ENCODE data around the gene PECR.
"Not testable (repeated sequence)": the region's sequence is repeated elsewhere in the genome, so short reads cannot be mapped to it uniquely, and the experiment has no call there.

Gene PECR

DNA sequence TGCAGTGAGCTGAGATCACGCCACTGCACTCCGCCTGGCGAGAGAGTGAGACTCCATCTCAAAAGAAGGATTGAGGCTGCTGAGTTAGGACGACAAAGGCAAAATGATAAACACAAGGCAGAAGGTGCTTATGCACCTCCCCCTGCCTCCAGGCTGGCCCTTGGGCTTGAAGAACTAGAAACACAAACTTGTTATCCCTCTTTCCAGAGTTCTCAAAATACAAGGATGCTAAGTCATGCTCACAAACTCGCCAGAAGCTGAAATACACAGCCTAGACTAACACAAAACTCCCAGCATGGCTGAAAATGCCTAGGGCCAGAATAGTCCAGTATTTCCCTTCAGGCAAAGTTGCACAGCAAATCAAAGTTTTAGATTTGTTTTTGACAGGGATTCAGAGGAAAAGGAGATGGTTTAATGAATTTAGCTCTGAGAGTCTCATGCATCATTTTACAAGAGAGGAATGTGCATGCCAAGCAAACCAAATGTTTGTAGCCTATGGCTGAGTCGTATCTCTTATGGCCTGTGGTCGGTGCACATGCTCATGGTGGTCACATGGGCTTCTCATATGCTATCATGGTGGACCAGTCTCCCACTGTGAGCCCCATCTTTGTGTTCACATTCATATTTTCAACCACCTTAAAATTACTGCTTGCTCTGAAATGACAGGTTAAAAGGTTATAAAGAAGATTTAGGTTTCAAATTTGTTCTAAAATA, 52.0 kb downstream of the PECR start:
- DNase-seq (ENCODE audit: low read depth, low spot score) = no peak

DNA sequence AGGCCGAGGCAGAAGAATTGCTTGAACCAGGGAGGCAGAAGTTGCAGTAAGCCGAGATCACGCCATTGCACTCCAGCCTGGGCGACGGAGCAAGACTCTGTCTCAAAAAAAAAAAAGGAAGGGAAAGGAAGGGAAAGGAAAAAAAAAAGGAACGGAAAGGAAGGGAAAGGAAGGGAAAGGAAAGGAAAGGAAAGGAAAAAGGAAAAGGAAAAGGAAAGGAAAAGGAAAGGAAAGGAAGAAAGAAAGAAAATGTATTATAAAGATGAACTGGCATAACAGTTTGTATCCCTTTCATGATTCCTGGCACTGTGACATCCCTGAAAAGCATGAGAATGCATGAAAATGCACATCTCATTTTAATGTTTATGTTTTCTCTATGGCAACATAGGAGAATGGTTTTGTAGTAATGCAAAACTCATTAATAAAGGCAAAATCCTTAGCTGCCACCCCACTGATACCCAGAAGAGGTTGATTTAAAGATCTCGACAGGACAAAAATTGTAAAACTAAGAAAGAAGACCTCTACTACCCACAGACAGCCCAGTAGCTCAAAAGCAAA, 56.8 kb downstream of the PECR start:
- no peak for DNase-seq (ENCODE audit: low read depth, low spot score)

DNA sequence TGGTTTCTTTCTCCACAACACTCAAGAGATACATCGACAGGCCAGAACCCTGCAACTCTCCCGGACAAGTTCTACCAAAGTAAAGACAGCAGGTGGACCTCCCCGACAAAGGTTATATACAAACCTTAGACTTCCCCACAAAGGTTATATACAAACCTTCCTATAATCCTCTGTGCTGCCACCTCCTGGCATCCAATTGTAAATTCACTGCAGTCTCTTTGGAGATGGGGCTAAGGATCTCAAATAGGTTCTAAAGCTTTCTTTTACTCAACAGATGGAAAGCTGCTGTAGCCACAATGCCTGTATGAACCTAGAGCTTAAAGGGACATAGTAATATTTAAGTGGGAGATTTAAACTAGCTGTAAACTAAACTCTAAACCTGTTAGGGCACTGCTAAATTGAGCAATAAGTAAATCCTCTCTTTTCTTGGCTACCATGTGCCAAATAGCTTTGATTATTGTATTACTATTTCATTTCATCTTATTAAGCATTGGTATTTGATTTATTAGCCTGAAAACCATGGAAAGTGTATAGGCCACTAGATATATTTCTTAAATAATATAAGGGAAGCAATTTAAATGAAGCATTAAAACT, 58.5 kb downstream of the PECR start:
- DNase-seq (ENCODE audit: low read depth, low spot score) = no peak

DNA sequence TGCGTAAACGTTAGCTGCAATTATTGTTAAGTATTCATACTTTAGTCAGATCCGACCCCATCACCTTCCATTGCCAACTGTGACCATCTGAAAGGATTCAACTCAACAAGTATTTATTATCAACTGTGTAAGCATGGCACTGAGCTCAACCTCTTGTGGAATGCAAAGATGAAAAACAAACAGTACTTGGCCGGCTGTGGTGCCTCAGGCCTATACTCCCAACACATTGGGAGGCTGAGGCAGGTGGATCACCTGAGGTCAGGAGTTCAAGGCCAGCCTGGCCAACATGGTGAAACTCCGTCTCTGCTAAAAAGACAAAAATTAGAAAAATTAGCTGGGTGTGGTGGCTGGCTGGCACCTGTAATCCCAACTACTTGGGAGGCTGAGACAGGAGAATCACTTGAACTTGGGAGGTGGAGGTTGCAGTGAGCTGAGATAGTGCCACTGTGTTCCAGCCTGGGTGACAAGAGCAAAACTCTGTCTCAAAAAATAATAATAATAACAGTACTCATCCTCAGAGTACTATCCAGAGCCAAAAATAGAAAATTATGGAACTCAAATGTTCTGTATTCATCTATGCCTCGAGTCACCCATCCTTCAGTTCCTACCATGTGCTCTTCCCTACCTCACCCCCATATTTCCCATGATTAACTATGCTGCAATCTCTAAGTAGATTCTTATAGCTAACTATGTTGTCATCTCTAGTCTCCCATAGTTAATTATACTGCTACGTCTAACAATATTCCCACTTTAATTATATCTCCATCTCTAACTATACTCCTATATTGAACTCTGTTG, 59.6 kb downstream of the PECR start:
- no peak for DNase-seq (ENCODE audit: low read depth, low spot score)

DNA sequence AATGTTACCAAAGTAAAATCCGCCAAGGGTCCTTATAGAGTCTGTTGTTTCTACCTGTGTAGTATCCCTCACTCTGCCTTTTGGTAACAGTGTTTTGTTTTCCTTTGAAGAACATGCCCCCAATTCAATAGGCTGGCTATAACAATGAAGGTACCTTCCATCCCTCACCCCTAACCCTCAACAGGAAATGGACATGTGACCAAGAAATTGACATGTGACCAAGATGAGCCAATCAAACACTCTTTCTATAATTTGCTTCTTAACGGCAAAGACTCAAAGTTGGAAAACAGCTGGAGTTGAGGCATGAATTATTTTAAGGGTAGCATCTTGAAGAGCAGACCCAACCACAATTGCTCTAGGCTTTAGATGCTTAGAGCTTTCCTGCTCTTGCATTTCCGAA, 62.9 kb downstream of the PECR start:
- DNase-seq (ENCODE audit: low read depth, low spot score) = no peak

DNA sequence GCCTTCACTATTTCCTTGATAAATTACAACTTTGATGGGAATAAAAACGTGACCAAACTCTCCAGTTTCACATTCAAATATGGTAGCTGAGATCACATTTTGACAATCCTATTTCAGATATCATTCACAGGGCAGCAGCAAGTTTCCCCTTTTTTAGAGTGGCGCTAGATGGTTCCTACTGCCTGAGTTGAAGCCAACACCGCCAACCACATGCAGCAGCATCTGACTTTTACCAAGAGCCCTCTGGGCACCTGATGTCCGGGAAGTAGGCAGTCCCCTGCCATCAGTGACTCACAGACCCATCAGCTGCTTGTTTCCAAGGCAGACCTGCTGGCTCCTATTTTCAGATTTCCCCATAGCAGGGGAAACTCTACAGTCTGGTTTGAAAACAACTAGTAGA, 64.2 kb downstream of the PECR start:
- DNase-seq (ENCODE audit: low read depth, low spot score) = no peak

DNA sequence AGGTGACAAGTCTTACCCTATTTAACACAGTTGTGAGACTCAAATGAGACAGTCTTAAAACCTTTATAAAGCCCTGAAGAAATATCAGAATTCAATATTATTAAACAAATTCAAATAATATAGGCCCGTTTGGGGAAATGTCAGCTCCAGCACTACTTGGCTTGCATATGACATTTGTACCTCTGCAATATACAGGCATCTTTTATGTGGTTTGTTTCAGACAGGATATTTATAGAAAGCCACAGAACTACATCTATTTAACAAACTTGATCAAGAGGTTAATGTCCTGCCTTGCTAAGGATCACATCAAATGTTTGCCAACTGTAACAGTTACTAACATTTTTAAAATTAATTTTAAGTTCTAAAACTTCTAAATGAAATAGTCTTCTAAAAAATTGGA, 65.0 kb downstream of the PECR start:
- DNase-seq (ENCODE audit: low read depth, low spot score) = no peak

DNA sequence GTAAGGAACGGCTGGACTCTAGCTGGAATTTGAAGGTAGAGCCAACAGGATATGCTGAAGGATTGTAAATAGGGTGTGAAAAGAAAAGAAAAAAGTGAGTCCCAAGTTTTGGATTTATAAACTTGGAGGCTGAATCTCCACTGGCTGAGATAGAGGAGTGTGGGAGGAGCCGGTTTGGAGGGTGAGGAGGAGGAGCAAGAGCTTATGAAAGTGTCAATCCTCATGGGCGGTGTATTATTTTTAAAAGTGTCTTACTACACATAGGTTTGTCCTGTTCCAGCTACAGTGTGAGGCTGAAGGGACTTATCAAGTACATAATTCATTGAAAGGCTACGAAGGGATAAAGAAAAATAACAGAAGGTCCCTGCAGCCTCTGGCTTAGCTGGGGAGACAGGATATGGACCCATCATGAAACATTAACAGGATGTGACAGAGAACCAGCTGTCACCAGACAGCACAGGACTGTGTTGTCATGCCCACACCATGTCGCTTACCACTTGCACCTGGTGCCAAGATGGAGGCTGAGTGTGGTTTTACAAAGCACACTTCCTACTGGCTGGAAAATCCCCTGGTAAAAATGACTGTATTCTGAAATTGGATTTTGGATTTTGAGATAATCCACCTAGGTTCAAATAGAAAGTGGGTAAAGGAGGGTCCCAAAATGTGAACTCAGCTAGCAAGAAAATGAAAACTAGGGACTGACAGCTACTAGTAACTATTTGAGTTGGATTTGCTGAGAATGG, 65.7 kb downstream of the PECR start:
- DNase-seq (ENCODE audit: low read depth, low spot score) = peak; percentile 7

DNA sequence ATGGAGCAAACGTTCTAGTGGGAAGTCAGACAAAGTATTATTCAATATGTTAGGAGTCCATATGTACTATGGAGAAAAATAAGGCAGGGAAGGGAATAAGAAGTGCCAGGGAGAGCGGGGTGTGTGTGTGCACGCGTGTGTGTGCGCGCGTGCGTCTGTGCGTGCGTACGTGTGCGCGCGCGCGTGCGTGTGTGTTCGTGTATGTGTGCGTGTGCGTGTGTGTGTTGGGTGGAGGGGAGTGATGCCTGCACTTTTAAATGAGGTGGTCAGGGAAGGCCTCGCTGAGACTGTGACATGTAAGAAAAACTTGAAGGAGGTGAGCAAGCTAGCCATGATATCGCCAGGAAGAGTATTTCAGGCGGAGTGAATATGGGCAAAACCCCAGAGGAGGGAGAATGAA, 66.6 kb downstream of the PECR start:
- no peak for DNase-seq (ENCODE audit: low read depth, low spot score)

DNA sequence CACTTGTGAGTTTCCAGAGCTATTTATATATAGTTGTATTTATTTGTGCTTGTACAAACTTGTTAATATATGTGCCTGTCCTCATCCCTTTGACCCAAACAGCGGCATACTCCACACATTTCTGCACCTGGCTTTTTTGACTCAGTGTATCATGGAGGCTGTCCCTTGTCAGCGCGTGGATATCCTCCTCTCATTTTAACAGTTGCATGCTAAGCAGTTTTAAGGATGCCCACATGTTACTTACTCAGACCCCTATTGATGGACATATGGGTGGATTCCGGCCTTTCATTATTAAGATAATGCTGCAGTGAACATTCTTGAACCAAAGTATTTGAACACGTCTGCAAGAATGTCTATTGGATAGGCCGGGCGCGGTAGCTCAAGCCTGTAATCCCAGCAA, 67.6 kb downstream of the PECR start:
- no peak for DNase-seq (ENCODE audit: low read depth, low spot score)

DNA sequence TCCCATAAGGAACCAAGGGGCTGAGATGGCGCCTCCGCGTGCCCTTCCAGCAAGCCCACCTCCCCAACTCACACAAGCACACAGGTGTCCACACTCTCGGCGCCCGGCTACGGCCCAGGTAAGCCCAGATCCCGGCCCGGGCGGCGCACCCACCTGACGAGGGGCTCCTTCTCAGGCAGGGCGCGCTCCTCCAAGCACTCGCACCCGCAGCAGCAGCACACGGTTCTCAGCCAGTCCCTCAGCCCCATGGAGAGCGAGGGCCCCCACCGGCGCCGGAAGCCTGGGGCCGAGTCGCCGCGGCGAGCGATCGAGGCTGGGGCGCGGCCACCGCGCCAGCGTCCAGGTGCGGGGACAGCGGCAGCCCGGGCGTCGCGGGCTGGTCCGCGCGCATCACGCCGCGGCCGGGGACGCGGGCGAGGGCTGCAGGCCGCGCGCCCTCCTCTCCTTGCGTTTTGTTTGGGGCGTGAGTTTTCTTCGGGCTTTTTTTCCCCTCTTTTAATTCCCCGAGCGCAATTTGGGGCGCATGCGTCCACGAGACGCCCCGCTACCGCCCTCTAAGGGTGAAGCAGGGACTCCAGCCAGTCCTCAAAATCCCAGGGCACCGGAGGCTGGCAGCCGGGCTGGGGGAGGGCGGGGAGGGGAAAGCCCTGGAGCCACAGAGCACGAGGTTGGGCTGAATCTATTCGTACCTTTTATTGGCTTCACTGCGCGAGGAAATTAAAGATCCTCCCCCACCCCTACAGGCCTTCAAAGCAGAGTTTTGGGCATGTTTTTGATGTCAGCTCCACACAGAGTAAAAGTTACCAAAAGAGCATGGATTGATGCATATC, 68.3 kb downstream of the PECR start, which contains the start of gene MREG:
Gene MREG (minus strand): TSS at position 472 of the 830 bp plus-strand sequence. CDS start 224 bp downstream, at position 248.
- peak; percentile 68 for DNase-seq (ENCODE audit: low read depth, low spot score)

DNA sequence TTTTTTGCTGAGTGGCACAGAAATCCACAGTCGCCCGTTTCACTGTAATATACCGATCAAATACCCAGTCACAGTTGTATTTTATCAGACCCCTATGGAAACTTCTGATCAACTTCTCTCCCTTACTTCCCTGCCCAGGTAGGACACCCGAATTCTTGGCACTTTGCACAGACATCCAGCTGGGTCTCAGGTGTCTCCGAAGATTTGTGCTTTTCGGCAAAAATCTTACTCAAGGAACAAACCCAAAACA, 68.9 kb downstream of the PECR start:
- no peak for DNase-seq (ENCODE audit: low read depth, low spot score)

DNA sequence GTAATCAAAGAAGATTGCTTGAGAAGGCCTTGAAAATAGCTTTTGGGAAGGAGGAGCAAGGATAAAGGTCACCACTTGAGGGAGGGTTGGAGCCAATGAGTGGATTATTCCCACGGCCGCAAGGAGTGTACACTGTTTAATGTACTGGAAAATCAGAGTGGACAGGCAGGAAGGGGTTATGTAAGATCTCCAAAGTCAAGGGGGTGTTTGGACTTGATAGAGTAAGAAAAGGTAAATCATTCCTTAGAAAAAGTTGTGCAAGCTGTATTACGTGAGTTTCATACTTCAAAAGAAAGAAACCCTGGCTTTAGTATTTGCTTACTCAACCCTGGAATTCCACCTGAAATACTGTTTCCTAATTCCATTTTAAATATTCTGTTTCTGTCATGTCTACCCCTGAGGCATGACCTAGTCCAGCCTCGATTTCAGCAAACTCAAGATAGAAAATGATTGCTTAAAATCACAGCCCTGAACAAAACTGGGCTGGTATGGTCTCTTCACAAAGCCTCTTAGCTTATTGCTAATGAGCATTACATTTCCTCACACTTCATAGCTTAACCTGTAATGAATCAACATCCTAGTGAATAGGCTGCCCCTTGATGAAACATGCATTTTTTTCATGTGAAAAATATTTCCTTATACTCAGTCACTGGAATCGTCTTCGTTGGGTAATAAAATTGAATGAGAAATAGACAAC, 69.3 kb downstream of the PECR start:
- no peak for DNase-seq (ENCODE audit: low read depth, low spot score)

DNA sequence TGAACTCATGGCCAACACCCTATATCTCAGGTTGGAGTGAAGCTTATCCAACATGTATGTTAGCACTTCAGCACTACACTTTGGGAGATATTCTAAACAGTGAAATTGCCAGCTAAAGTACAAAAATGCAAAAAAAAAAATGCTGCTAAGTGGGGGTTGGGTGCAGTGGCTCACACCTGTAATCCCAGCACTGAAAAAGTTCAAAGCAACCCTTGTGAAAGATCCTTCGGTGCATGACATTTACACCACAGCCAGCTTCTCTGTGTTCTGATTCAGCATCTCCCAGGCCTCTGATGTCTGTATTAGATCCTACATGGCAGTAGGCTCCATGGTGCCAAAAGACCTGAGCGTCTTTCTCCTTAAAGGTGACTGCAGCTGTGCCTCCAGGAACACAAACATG, 72.4 kb downstream of the PECR start:
- not testable (repeated sequence) for DNase-seq (ENCODE audit: low read depth, low spot score)

DNA sequence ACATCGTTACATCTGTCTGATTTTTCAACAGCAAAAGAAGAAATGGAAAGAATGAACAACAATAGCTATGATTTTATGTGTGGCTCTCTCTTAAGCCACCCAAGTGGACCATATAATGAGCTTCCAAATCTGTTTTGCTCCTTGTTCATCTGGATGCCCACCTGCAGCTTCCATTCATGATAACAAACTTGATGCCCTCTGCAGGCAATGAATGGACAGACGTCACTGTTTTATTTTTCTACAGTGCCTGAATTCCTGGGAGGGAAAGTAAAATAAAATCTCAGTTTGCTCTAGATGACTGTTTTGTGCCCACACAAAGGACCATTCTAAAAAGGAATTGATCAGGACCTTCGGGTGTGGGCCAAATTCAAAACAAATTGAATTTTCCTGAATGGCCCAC, 73.2 kb downstream of the PECR start:
- DNase-seq (ENCODE audit: low read depth, low spot score) = no peak

DNA sequence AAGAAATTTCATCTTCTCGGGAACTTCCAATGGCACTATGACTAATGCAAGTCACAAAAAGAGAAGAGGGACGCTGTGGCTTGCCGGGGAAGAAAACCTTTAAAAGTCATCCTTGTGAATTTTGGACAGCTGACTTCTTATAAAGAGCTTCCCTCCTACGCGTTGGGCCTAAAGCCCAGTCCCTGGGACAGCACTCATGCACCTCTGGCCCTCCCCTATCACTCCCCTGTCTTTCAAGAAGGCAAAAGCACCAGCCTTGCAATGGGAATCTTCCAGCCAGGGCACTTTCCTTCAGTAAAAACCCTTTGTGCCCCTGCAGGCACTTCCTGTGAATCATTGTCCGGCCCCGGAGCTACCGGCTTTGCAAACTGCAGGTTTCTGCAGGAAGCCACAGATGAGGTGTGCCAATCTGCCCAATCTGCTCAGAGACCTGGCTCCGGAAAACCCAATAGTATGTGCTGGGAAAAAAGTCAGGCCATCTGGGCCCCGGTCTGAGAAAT, 75.4 kb downstream of the PECR start:
- peak; percentile 10 for DNase-seq (ENCODE audit: low read depth, low spot score)

DNA sequence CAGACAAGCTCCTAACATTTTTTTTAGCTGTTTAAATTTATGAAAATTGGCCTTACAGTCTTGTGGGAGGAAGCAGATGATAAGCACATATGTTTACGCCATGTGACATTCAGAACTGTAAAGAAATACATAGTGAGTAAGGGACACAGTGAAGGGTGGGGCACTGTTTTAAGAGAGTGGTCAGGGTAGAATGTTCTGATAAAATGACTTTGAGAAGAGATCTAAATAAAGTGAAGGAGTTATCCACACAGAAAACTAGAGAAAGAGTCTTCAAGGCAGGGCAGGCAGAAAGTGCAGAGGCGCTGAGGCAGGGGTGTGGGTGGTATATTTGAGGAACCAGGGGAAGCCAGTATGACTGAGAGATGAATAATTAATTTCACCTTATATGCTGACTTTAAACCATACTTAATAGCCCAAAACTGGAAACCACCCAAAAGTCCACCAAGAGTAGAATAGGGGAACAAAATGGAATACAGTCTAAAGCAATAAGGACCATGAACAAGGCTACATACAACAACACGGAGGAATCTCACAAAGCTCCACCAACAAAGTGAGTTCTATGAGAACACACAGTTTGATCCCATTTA, 76.8 kb downstream of the PECR start:
- DNase-seq (ENCODE audit: low read depth, low spot score) = no peak

DNA sequence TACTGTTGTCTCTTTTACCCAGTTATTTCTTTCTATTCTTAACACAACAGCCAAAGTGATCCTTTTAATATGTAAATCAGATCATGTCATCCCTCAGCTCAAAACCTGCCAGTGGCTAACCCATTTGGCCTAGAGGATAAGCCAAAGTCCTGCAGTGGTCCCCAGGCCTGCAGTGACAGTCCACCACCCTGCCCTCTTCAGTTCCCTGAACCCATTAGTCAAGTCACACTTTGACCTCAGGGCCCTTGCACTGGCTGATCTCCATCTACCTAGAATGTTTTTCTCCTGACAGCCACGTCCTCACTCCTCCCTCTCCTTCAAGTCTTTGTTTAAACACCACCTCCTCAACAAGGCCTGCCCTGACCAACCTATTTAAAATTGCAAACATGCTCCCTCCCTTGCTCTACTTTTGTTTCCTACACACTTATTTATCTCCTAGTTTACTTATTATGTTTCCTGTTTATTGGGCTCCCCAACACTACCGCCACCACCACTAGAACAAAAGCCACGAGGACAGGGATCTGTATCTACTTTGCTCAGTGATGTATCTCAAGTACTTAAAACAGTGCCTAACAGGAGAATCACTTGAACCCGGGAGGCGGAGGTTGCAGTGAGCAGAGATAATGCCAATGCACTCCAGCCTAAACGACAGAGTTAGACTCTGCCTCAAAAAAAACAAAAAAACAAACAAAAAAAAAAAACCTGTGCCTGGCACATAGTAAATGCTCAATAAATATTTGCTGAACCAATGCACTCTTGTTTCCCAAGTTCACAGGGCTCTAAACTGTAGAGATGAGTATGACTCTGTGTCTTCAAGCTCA, 77.5 kb downstream of the PECR start:
- no peak for DNase-seq (ENCODE audit: low read depth, low spot score)

DNA sequence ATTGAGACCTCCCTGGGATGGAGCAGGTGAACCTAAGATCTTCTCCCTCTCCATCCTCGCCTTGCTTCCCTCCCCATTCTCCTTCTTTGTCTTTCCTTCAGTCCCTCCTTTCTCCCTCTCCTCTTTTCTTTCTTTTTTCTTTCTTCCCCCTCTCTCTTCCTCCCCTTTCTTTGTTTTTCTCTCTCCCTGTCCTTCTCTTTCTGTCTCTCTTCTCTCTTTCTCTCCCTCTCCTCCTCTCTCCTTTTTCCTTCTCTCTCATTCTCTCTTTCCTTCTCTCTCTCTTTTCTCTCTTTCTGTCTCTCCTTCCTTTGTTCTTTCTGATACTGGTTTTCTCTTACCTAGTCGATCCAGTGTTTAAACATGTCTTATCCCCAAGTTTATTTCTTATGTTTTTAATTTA, 78.9 kb downstream of the PECR start:
- DNase-seq (ENCODE audit: low read depth, low spot score) = no peak

Data from activated CD4-positive, CD25-positive, alpha-beta regulatory T cell treated with anti-CD3 and anti-CD28 coated beads, Interleukin-2, amount 50 U/mL, for 16 hours (primary cell).